Measurements from ENCODE around the gene BRMS1L.

The BRMS1L gene

GRCh38 chr14:35865611-35866324 lies 39.6 kb downstream of the BRMS1L start:
- no peak for DNase-seq (ENCODE audit: low read depth)

- DNase-seq (ENCODE audit: low read depth): no peak
Observed at GRCh38 chr14:35866595-35867279, 40.6 kb downstream of the BRMS1L start.

GRCh38 chr14:35867280-35867629 lies 41.1 kb downstream of the BRMS1L start:
- no peak for DNase-seq (ENCODE audit: low read depth)

GRCh38 chr14:35875296-35875695 lies 49.2 kb downstream of the BRMS1L start:
- no peak for DNase-seq (ENCODE audit: low read depth)

DNA sequence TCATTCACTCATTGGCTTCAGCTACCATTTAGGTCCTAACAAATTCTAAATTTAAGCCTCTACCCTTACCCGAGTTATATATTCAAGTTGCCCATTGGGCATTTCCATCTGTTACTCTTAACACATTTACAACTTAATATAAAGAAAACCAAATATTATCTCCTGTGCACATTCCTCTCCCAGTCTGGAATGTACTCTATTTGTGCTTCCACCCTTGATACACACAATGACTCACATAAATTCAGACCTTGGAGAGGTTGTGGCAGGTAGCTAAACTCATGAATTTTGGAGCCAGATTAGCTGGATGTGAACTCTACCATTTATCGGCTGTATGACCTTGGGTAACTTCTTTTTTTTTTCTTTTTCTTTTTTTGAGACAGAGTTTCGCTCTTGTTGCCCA lies 51.1 kb downstream of the BRMS1L start:
- no peak for DNase-seq (ENCODE audit: low read depth)

DNA sequence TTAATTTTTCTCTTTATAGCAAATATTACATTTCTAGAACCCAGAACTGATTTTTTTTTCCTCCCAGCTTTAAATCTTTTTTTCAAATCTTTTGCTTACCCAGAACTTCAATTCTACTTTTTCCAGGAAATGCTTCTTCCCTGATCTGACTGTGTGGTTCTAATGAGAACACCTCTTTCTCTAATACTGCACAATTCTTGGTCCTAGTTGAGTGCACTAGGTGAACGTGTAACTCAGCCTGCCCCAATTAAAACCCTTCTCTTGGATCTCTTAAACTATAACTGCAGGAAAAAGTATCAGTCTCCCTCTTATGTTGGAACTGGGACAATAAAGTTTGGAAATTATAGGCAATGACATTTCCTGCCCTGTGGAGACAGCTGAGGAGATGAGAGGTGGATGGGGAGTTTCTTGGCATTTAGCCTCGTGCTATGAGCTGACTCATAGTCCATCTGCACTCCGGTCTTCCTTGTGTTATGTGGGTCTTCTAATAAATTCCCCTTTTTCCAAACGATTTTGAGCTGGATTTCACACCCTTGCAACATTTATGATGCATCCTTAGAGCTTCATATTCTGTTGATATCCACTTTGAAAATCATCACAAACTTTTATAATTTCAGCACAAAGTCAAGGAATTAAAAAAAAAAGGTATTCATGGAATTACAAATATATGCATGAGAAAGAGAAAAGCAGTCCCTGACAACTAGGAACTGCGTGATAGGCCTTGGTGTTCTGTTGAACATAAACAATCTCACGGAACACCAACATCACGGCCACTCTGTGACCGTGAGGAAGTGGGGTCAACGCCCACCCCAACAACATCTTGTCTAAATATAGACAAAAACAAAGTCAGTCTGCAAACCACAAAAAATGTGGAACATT lies 52.4 kb downstream of the BRMS1L start:
- DNase-seq (ENCODE audit: low read depth): no peak

DNA sequence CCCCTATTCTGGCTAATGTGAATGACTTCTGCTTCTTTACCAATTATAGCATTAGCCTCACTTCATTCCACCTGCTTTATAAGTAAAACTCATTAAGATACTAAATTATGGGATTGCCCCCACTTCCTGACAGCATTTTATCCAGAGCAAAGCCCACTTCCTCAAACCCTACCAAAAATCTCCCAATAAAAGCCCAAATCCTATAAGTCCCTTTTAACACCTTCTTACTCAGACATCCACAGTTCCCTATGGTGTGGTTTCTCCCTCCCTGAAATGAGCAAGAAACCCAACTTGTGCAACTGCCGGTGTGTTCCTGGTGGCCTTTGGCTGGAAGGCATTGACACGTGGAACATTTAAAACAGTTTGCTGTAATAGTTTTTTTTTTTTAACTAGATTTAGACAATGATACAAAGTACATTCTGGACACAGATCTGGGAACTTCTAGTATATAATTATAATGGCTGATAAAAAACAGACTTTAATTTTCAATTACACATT lies 53.1 kb downstream of the BRMS1L start:
- DNase-seq (ENCODE audit: low read depth): no peak

DNA sequence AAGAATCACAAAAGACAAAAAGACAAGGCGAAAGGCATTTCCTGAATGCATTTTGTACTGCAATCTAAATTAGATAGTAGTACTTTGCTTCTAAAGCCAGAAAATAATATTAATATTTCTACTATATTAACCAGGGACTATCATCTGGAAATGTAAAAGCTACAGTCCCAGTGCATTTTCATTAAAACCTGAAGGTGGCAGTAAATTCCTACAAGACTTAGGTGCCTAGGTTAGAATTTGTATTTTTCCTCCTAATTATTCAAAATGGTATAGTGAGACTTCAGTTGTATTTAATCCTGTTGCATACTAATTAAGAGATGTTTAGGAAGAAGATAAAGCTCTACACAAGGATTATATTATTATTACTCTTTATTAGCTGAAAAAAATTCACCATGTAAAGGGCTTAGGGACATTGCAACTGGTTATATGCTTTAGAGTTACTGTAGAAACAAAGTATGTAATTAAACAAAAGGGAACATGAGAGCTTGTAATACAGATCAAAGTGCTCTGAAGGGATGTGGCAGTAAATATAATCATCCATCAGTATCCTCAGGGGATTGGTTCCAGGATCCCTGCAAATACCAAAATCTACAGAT lies 53.6 kb downstream of the BRMS1L start:
- no peak for DNase-seq (ENCODE audit: low read depth)

DNA sequence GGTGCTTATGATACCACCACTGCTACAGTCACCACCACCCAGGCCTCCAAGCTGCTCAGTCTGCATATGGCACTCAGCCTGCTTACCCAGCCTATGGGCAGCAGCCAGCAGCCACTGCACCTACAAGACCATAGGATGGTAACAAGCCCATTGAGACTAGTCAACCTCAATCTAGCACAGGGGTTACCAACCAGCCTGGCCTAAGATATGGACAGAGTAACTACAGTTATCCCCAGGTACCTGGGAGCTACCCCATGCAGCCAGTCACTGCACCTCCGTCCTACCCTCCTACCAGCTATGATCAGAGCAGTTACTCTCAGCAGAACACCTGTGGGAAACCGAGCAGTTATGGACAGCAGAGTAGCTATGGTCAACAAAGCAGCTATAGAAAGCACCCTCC lies 55.1 kb downstream of the BRMS1L start:
- no peak for DNase-seq (ENCODE audit: low read depth)

DNA sequence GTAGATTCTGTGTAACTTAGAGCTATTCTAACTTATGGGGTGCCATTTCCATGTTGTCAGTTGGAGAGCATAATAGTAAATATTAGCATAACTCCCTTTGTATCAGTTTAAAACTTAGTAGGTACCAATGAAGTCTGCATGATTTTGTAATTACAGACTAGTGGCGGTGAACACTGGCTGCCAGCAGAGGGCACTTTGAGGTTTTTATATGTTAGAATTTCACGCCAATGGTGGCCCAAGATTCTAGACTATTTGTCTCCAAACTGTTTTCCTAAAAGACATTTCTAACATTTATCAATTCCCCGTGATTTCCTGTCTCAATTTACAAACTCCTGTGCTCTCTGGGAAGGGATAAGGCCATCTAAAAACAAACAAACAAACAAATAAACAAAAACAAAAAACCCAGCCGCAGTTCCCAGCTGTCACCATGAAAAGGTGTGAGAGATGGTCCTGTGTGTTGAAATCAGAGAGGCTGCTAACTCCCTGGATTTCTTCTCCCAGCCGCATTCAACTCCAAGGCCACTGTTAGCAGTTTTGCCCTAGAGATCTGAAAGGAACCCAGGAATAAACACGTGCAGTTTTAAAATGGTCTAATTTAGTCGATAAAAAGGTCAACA lies 57.6 kb downstream of the BRMS1L start:
- DNase-seq (ENCODE audit: low read depth): no peak

DNA sequence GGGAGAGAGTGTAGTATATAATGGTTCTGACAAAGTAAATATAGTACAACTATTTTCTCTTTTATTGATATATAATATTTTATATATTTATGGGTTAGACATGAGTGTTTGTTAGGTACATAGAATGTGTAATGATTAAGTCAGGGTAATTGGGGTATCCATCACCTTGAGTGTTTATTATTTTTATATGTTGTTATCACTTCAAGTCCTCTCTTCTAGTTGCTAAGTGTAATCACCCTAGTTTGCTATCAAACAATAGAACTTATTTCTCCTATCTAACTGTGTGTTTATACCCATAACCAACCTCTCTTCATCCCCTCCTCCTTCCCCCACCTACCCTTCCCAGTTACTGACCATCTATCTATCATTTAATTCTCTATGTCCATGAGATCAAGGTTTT lies 64.2 kb downstream of the BRMS1L start:
- no peak for DNase-seq (ENCODE audit: low read depth)

GRCh38 chr14:35895256-35895655 lies 69.1 kb downstream of the BRMS1L start:
- no peak for DNase-seq (ENCODE audit: low read depth)

DNA sequence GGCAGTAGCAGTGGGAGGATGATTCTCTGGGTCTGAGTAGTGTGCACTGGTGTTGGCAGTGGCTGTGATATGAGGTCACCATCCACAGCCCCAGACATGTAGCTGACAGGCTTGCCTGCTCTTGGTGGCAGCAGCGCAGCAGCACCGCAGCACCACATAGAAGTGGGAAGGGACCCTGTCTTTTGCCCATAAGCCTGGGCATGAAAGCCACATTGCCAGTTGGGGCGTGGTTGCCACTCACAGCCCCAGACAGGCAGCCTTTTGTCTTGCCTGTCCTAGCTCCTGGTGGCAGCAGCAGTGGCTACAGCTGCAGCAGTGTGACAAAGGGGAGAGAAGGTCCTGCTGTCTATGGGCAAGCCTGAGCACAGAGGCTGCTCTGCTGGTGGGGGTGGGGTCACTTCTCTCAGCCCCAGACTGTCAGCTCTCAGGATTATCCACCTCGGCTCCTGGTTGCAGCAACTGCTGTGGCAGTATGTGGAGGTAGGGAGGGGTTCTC lies 71.5 kb downstream of the BRMS1L start:
- DNase-seq (ENCODE audit: low read depth): no peak

GRCh38 chr14:35898217-35898775 lies 72.2 kb downstream of the BRMS1L start:
- DNase-seq (ENCODE audit: low read depth): no peak

DNA sequence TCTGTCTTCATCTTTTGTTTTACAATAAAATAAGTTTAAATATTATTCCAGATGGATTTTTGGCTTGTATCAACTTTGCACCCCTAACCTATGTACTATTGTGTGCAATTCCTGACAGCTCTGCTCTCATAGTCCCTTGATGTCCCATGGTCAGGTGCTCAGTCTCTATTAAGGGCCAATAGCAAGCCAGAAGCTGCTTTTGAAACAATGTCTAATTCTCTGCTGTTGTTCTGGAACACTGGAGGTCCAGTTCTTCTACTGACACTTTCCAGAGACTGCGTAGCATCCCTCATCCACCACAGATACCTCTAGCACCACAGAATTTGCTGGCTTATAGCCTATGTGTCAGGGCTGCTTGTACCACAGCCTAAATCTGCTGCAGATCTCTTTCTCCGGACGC lies 74.6 kb downstream of the BRMS1L start:
- no peak for DNase-seq (ENCODE audit: low read depth)

DNA sequence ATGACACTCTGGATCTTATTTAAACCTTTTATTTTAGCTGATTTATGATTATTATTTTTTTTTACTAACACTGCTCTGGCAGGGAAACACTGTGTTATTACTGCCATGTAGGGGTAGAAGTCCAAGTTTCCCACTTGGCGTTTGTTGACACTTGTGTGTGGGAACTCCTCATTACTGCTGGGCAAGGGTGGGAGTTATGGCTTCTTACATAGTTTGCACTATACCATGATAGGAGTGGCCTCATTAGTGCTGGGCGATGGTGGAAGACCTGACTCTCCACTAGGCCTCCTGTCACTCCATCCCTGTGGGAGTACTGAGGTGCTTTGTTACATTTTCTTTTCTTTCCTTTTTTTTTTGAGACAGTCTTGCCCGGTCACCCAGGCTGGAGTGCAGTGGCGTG lies 83.5 kb downstream of the BRMS1L start:
- no peak for DNase-seq (ENCODE audit: low read depth)

DNA sequence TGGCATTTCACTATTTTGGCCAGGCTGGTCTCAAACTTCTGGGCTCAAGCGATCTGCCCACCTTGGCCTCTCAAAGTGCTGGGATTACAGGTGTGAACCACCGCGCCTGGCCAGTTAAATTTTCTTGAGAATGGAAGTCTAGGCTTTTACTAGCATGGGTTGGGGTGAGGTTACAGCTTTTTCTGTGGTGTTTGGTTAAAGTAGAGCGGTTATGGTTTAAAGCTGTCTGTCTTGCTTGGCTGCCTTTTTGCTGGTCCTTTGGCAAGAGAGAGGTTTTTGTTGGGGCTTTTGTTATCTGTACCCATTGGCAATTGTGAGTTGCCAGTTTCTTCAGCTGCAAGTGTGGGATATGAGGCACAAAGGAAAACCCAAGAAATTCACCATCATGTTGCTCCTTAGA lies 84.1 kb downstream of the BRMS1L start:
- DNase-seq (ENCODE audit: low read depth): no peak

- no peak for DNase-seq (ENCODE audit: low read depth)
Observed at GRCh38 chr14:35911097-35911496, 85.0 kb downstream of the BRMS1L start.

DNA sequence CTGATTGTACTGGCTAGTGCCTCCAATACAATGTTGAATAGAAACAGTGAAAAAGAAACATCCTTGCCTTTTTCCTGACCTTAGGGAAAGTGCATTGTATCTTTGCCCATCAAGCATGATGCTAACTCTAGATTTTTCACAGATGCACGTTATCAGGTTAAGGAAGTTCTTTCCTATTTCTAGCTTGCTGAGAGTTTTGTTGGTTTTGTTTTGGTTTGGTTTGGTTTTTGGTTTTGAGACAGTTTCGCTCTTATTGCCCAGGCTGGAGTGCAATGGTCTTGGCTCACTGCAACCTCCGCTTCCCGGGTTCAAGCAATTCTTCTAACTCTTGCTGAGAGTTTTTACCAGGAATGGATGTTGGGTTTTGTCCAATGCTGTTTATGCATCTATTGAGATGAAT lies 89.0 kb downstream of the BRMS1L start:
- DNase-seq (ENCODE audit: low read depth): no peak

DNA sequence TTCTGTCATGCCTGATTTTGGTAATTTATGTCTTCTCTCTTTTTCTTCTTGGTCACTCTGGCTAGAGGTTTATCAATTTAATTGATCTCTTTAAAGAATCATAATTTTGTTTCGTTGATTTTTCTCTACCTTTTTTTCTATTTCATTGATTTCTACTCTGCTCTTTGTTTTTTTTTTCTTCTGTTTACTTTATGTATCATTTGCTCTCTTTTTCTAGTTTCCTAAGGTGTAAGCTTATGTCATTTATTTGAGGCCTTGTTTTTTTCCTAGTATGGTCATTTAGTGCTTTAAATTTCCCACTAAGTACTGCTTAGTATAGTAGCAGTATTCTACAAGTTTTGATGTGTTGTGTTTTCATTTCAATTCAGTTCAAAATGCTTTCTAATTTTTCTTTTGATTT lies 89.6 kb downstream of the BRMS1L start:
- no peak for DNase-seq (ENCODE audit: low read depth)
